ENCODE data around the gene TTC23L. TPM values are rescaled to one million over a fixed set of nuclear protein-coding genes. Genes with fewer than 3 reads are reported as not detected.

The TTC23L gene
- total RNA-seq, 4 donors from 2014 or later: 0.13 to 0.73 TPM; not detected in 2

GRCh38 chr5:34944460-34945047 is 105.6 kb downstream of the TTC23L start:
- Histone ChIP-seq H3K4me3 (no peak overlapping the region), H3K4me1 (no peaks in the 10 kb centered on the region), H3K27me3 (no peaks in the 10 kb centered on the region), H3K36me3 (peaks cover 0 to 91% of the 10 kb centered on the region in 2 donors), H3K27ac (no peak overlapping the region), H3K9me3 (no peaks in the 10 kb centered on the region)
- 75 to 83% methylated on average over 7 to 11 of the region's 11 CpGs for whole genome bisulfite sequencing, 2 donors (ENCODE audit: low coverage in 1 of 2)
- no peak for TF ChIP-seq EP300 (IDR thresholded peaks at IDR 0.05)
- no peak for ATAC-seq

Other genes with a start within 250 kb of the TTC23L start
- gene RAI14, start 182.8 kb upstream of the TTC23L start, total RNA-seq: 100 to 1,000 TPM in 1 of 4 donors, 10 to 100 TPM in 3; 45.8 to 143 (median 80.5) TPM
- gene RAD1, start 76.3 kb downstream of the TTC23L start, total RNA-seq: 10 to 100 TPM; 22.8 to 66.9 (median 30.2) TPM
- 10 to 100 TPM; 22.4 to 34.7 (median 28.9) TPM for gene BRIX1, start 76.5 kb downstream of the TTC23L start, total RNA-seq
- 10 to 100 TPM; 46.8 to 99.8 (median 70.3) TPM for gene DNAJC21, start 90.4 kb downstream of the TTC23L start, total RNA-seq
- gene AGXT2, start 208.8 kb downstream of the TTC23L start, total RNA-seq: not detected

Data from gastroesophageal sphincter (tissue), 4 donors.